HG03103 (cell line): ENCODE measurements around the gene PCDHB14.
"Not testable (repeated sequence)": the region's sequence is repeated elsewhere in the genome, so short reads cannot be mapped to it uniquely, and the experiment has no call there.

Experiments used
- ATAC-seq: cut with Tn5 transposase; IDR thresholded peaks from one replicate; pipeline ENCODE4 v1.9.1; 2021; ENCODE audit warnings: low read depth; ENCODE audit not compliant: unreplicated experiment

The PCDHB14 gene

GRCh38 chr5:141223112-141223783, at the start of gene PCDHB14:
Gene PCDHB14, plus strand, starts transcription at chr5:141223343. Its CDS starts 163 bp downstream, at chr5:141223506.
- ATAC-seq = no peak

- ATAC-seq = not testable (repeated sequence)
Measured at GRCh38 chr5:141174291-141175104, 48.6 kb upstream of the PCDHB14 start.

- ATAC-seq = no peak
Measured at GRCh38 chr5:141175933-141176332, 47.2 kb upstream of the PCDHB14 start.

- not testable (repeated sequence) for ATAC-seq
Measured at GRCh38 chr5:141177577-141178191, 45.5 kb upstream of the PCDHB14 start, which contains the start of gene PCDHB8. Gene PCDHB8, plus strand, starts transcription at chr5:141177790. Its CDS starts 245 bp downstream, at chr5:141178035.

- ATAC-seq = not testable (repeated sequence)
Measured at GRCh38 chr5:141179371-141179770, 43.8 kb upstream of the PCDHB14 start.

GRCh38 chr5:141179876-141180275, 43.3 kb upstream of the PCDHB14 start:
- ATAC-seq = not testable (repeated sequence)

- ATAC-seq = no peak
Measured at GRCh38 chr5:141180313-141180712, 42.8 kb upstream of the PCDHB14 start.

GRCh38 chr5:141182248-141182647, 40.9 kb upstream of the PCDHB14 start, which contains the start of gene PCDHB16:
Gene PCDHB16, plus strand, starts transcription at chr5:141182387. Its CDS starts 173 bp downstream, at chr5:141182560.
- no peak for ATAC-seq

GRCh38 chr5:141184117-141184855, 38.9 kb upstream of the PCDHB14 start:
- ATAC-seq = not testable (repeated sequence)

GRCh38 chr5:141186897-141187512, 36.1 kb upstream of the PCDHB14 start, which contains the start of gene PCDHB9:
Gene PCDHB9, plus strand, starts transcription at chr5:141187161. Its CDS starts 158 bp downstream, at chr5:141187319.
- ATAC-seq = no peak

- not testable (repeated sequence) for ATAC-seq
Measured at GRCh38 chr5:141188682-141189081, 34.5 kb upstream of the PCDHB14 start.

GRCh38 chr5:141189131-141189530, 34.0 kb upstream of the PCDHB14 start:
- not testable (repeated sequence) for ATAC-seq

GRCh38 chr5:141192110-141192725, 30.9 kb upstream of the PCDHB14 start, which contains the start of gene PCDHB10:
Gene PCDHB10, plus strand, starts transcription at chr5:141192353. Its CDS starts 200 bp downstream, at chr5:141192553.
- ATAC-seq = no peak

GRCh38 chr5:141194332-141194731, 28.8 kb upstream of the PCDHB14 start:
- ATAC-seq = not testable (repeated sequence)

GRCh38 chr5:141196363-141196762, 26.8 kb upstream of the PCDHB14 start:
- ATAC-seq = no peak

- ATAC-seq = no peak
Measured at GRCh38 chr5:141199359-141200235, 23.5 kb upstream of the PCDHB14 start, which contains the start of gene PCDHB11. Gene PCDHB11, plus strand, starts transcription at chr5:141199627. Its CDS starts 148 bp downstream, at chr5:141199775.

- ATAC-seq = not testable (repeated sequence)
Measured at GRCh38 chr5:141201126-141201525, 22.0 kb upstream of the PCDHB14 start.

- ATAC-seq = not testable (repeated sequence)
Measured at GRCh38 chr5:141201646-141202045, 21.5 kb upstream of the PCDHB14 start.
